GM21737 (cell line): ENCODE results near the gene BCORL1.

Source experiments
- ATAC-seq: cut with Tn5 transposase; IDR thresholded peaks from one replicate; pipeline ENCODE4 v1.9.1; 2021; ENCODE audit warnings: mild to moderate bottlenecking, moderate library complexity; ENCODE audit not compliant: unreplicated experiment

Gene BCORL1

DNA sequence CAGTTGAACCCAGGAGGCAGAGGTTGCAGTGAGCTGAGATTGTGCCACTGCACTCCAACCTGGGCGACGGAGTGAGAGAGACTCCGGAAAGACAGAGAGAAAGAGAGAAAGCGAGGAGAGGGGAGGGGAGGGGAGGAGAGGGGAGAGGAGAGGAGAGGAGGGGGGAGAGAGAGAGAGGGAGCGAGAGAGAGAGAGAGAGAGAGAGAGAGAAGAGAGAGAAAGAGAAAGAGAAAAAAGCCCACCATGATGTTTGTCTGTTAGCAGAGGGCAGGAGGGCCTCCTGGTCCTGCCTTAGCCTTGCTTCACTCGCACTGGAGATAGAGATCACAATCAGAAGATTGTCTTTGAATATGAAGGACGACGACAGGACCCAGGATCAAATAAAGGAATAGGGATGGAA, 18.7 kb upstream of the BCORL1 start:
- ATAC-seq: no peak

GRCh38 chrX:129965166-129965565, 17.3 kb upstream of the BCORL1 start:
- no peak for ATAC-seq

GRCh38 chrX:129968968-129969367, 13.5 kb upstream of the BCORL1 start:
- ATAC-seq: no peak

DNA sequence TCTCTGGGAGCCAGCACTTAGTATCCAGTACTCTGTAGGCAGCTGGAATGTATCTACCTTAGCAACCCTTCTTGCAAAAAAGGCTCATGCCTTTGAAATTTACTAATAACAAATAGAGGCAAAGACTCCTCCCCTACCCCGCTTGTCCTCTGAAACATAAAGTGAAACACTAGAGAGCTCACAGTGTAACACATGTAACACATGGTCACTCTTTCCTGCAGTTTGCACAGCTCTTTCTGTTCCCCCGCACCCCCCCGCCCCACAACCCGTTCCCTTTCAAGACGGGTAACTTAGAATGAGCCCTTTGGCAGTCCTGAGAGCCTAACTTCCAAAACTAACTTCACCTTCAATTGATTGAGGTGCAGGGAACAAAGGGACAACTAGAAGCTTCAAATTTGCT, 6.0 kb upstream of the BCORL1 start:
- no peak for ATAC-seq

GRCh38 chrX:129979207-129979920, 3.1 kb upstream of the BCORL1 start:
- ATAC-seq: no peak

DNA sequence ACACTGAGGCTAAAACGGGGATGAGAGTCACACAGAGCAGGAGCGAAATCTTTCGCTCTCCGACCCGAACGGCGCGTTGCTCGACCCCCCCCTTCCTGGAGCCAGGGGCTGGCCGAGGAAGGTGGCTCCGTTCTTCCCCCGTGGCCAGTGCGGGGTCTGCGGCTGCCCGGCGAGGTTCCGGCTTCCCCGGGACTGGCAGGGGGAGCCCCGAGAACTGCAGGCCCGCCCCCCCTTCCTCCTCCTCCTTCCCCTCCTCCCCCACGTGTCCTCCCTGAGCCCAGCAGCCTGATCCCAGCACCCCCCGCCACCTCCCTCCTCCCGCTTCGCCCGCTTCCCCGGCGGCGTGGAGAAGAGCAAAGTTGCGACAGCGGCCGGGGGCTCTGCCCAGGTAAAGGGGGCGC, 2.4 kb upstream of the BCORL1 start:
- no peak for ATAC-seq

- no peak for ATAC-seq
Measured at GRCh38 chrX:129980540-129981199, 1.8 kb upstream of the BCORL1 start.

GRCh38 chrX:129981200-129981553, 1.3 kb upstream of the BCORL1 start:
- no peak for ATAC-seq

GRCh38 chrX:129981752-129982299, 609 bp upstream of the BCORL1 start:
- ATAC-seq: no peak

DNA sequence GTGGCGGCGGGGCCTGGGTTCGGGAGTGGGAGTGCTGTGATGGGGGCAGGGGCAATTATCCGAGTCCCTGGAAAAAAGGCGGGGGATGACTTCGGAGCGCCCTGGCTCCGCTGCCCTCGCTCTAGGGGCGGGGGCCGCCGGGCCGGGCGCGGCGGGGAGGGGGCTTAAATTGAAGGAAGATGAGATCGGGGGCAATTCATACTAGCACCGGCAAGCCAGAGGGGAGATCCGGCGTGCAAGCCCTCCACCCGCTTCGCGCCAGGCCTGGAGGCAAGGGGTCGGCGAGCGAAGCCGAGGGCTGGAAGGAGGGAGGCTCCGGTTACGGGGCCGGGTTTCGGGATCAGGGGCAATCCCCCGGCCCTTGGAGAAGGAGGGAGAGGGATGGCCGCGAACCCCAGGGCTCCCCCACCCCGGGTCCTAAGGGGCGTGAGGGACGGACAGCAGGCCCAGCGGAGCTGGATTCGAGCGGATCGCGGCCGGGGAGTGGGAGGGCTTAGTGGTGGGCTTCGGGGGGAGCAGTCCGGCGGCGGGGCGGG, 1.2 kb downstream of the BCORL1 start:
- no peak for ATAC-seq

- ATAC-seq: no peak
Measured at GRCh38 chrX:129984111-129984958, 1.9 kb downstream of the BCORL1 start.

GRCh38 chrX:129987871-129988270, 5.4 kb downstream of the BCORL1 start:
- no peak for ATAC-seq

GRCh38 chrX:129992181-129992580, 9.7 kb downstream of the BCORL1 start:
- no peak for ATAC-seq

DNA sequence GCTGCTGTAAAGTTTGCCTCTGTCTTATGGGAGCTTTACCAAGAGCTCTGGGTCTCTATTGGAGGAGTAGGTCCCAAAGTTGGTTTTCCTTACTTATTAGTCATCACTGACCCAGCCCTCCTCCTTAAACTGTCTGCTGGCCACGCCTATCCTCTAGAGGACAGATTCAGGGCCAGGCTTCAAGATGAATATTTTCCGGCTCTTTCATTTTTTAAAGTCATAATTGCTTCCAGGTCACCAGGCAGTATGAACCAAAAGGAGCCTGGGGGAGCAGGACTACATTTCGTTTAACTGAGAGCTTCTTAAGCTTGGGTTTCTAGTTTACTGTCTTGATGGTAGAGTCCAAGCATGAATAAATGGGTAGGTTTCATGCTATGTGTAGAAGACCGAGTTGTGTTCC, 13.7 kb downstream of the BCORL1 start:
- no peak for ATAC-seq

DNA sequence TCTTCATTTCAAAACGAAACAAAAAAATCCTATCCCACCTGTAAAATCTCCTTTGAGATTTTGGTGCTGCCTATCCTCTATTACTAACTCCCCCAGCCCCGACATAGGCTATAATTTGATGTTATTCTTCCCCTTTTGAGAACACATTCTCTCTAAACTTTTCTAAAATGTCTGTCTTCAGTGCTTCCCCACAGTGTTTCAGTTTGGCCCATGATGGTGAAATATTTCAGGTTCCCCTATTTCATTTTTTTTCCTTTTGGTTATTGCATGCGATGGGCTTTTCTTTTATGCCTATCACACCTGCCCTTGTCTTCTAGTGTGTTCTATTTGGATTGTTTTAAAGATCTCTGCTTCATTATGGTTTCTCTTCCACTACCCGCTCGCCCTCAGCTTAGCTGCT, 14.7 kb downstream of the BCORL1 start:
- no peak for ATAC-seq

GRCh38 chrX:129998021-129998420, 15.6 kb downstream of the BCORL1 start:
- ATAC-seq: no peak

DNA sequence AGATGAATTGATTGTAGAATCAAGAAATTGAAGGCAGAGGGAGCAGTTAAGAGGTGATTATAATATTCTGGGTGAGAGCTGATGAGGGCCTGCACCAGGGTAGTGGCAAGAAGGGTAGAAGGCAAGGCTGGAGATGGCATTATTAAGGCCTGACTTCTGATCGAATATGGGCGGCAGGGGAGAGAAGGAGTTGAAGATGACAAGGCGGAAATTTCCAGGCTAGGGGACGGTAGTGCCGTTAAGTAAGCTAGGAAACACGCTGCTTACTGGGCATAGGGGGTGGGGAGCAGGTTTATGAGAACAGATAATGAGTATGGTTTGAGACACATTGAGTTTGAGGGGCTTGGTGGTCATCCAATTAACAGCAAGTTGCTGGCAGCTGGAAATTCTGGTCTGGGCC, 19.5 kb downstream of the BCORL1 start:
- ATAC-seq: no peak

GRCh38 chrX:130002541-130002940, 20.1 kb downstream of the BCORL1 start:
- ATAC-seq: no peak

- no peak for ATAC-seq
Measured at GRCh38 chrX:130005089-130005807, 22.8 kb downstream of the BCORL1 start.

DNA sequence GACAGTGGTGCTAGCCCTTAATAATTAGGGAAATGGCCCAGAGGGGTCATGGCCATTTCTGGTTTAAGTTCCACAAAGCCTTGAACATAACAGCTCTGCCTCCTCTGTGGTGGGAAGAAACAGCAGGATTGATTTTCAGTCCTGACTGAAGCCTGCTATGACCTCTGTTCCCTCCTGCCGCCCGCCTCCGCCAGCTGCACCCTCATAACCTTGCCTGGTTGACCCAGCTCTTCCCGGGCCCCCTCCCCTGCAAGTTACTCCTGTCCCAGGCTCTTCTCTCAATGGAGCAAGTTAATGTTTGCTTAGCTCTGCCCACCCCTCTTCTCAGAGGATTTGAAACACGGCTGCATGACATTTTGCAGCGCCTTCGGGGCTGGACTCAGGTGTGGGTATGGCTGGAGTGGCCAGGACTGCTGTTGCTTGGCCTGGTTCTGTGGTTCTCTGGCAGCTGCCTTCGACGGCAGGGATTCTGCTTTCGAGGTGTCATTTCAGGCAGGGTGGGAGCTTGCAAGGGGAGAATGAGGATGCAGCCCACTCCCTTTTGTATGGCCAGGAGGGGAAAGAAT, 27.3 kb downstream of the BCORL1 start:
- ATAC-seq: no peak
